ENCODE measurements around the gene OBP2B.
"Not testable (repeated sequence)": the region's sequence is repeated elsewhere in the genome, so short reads cannot be mapped to it uniquely, and the experiment has no call there.

OBP2B gene

GRCh38 chr9:133238272-133238850, 29.3 kb upstream of the OBP2B start:
- peak; percentile 29 to 53 for ATAC-seq

- no peak for ATAC-seq
These were observed 28.1 kb upstream of the OBP2B start for GRCh38 chr9:133237035-133237731.

GRCh38 chr9:133236291-133237034, 27.4 kb upstream of the OBP2B start:
- ATAC-seq, result not testable (repeated sequence)

- ATAC-seq, result no peak
These were observed 26.6 kb upstream of the OBP2B start for GRCh38 chr9:133235549-133236222.

GRCh38 chr9:133234577-133235322, 25.7 kb upstream of the OBP2B start:
- ATAC-seq, result no peak

GRCh38 chr9:133233681-133234432, 24.8 kb upstream of the OBP2B start:
- ATAC-seq, result no peak

- not testable (repeated sequence) for ATAC-seq
These were observed 23.0 kb upstream of the OBP2B start for GRCh38 chr9:133231934-133232568.

- not testable (repeated sequence) for ATAC-seq
These were observed 21.5 kb upstream of the OBP2B start for GRCh38 chr9:133230514-133230913.

GRCh38 chr9:133230093-133230492, 21.0 kb upstream of the OBP2B start:
- no peak for ATAC-seq

- ATAC-seq, result not testable (repeated sequence)
These were observed 19.6 kb upstream of the OBP2B start for GRCh38 chr9:133228474-133229193.

- ATAC-seq, result not testable (repeated sequence)
These were observed 18.9 kb upstream of the OBP2B start for GRCh38 chr9:133227996-133228395.

GRCh38 chr9:133227242-133227860, 18.3 kb upstream of the OBP2B start:
- ATAC-seq, result no peak

GRCh38 chr9:133226219-133227171, 17.4 kb upstream of the OBP2B start:
- ATAC-seq, result no peak

GRCh38 chr9:133225171-133226011, 16.3 kb upstream of the OBP2B start:
- no peak for ATAC-seq

- no peak for ATAC-seq
These were observed 15.7 kb upstream of the OBP2B start for GRCh38 chr9:133224762-133225161.

- ATAC-seq, result not testable (repeated sequence)
These were observed 14.2 kb upstream of the OBP2B start for GRCh38 chr9:133223159-133223756.

- ATAC-seq, result not testable (repeated sequence)
These were observed 12.9 kb upstream of the OBP2B start for GRCh38 chr9:133221994-133222393.
